Activated B cell treated with CpG ODN at 0.5 μM for 24 hours (primary cell): Measurements from ENCODE around the gene NCAM1. TPM values are rescaled to one million over a fixed set of nuclear protein-coding genes. Genes with fewer than 3 reads are reported as not detected.

Source experiments
- ATAC-seq: fragments of 200-7000 bp; cut with Tn5 transposase; one replicate; pipeline ENCODE4 v1.10.0; 2021; ENCODE audit warnings: low read depth, mild to moderate bottlenecking, moderate library complexity
- CTCF ChIA-PET: fragments of 350-600 bp; sonication (Branson Sonifier 250); formaldehyde crosslinking; loops from one replicate; lab custom pipeline; 2021; ENCODE audit warnings: antibody characterized with exemption; lab: Charles Lee
- POLR2A ChIA-PET: fragments of 350-600 bp; sonication (Branson Sonifier 250); formaldehyde crosslinking; loops from one replicate; lab custom pipeline; 2021; ENCODE audit warnings: antibody characterized with exemption; lab: Charles Lee
- DNase-seq: peaks from one replicate; pipeline ENCODE4 v3.0.0; 2022
- H3K27ac Mint-ChIP-seq: one replicate; pipeline ENCODE4 v1.8.0; 2020; ENCODE audit warnings: mixed read lengths
- H3K27me3 Mint-ChIP-seq: one replicate; pipeline ENCODE4 v1.8.0; 2021; ENCODE audit warnings: mixed read lengths
- H3K36me3 Mint-ChIP-seq: one replicate; pipeline ENCODE4 v1.8.0; 2021; ENCODE audit warnings: low read depth, mixed read lengths
- H3K4me1 Mint-ChIP-seq: one replicate; pipeline ENCODE4 v1.8.0; 2021; ENCODE audit warnings: mixed read lengths
- H3K4me3 Mint-ChIP-seq: one replicate; pipeline ENCODE4 v1.8.0; 2020; ENCODE audit warnings: mild to moderate bottlenecking, mixed read lengths
- H3K9me3 Mint-ChIP-seq: one replicate; pipeline ENCODE4 v1.8.0; 2020; ENCODE audit warnings: mixed read lengths
- intact Hi-C: fragments of 100-400 bp; cut with micrococcal nuclease; formaldehyde crosslinking; loops from one replicate; pipeline ENCODE4 v1.15.1; 2024
- total RNA-seq: library from RNA; stranded (reverse); gene quantifications from 2 replicates; pipeline ENCODE4 v1.2.3, GENCODE V29; 2022
- TF ChIP-seq, protein P1 (sequence below): fragments of 200-600 bp; IDR thresholded peaks from one replicate; pipeline ENCODE4 v1.8.0; 2022; ENCODE audit warnings: antibody characterized with exemption, mild to moderate bottlenecking

Gene NCAM1
- total RNA-seq, 1 donor from 2014 or later: not detected

DNA sequence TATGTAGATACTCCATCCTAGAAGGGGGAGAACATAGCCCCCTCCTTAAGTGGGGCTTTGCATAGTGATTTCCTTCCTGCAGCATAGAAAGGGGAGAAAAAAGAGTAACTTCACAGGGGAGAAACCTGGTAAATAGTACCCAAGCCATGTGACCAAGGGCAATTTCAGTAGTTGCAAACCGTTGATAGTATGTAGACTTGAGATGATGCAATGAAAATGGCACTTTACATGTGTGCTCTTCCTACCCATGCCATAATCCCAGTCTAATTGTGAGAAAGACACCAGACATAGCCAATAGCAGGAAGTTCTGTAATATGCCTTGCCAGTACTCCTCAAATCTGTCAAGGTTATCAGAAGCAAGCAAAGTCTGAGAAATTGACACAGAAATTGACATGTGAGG lies 104.1 kb downstream of the NCAM1 start:
- POLR2A ChIA-PET: no interaction called here
- Mint-ChIP-seq H3K4me1 (no peaks in the 10 kb centered on the region), H3K4me3 (no peak overlapping the region), H3K27me3 (no peaks in the 10 kb centered on the region), H3K27ac (no peak overlapping the region), H3K36me3 (no peaks in the 10 kb centered on the region), H3K9me3 (no peaks in the 10 kb centered on the region)
- ATAC-seq (no peak), DNase-seq (no peak)
- TF ChIP-seq, protein P1, sequence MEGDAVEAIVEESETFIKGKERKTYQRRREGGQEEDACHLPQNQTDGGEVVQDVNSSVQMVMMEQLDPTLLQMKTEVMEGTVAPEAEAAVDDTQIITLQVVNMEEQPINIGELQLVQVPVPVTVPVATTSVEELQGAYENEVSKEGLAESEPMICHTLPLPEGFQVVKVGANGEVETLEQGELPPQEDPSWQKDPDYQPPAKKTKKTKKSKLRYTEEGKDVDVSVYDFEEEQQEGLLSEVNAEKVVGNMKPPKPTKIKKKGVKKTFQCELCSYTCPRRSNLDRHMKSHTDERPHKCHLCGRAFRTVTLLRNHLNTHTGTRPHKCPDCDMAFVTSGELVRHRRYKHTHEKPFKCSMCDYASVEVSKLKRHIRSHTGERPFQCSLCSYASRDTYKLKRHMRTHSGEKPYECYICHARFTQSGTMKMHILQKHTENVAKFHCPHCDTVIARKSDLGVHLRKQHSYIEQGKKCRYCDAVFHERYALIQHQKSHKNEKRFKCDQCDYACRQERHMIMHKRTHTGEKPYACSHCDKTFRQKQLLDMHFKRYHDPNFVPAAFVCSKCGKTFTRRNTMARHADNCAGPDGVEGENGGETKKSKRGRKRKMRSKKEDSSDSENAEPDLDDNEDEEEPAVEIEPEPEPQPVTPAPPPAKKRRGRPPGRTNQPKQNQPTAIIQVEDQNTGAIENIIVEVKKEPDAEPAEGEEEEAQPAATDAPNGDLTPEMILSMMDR: no peak
- intact Hi-C loops: no loop called here
- CTCF ChIA-PET: no interaction called here

- Mint-ChIP-seq H3K9me3 (no peaks in the 10 kb centered on the region), H3K27me3 (no peaks in the 10 kb centered on the region), H3K36me3 (no peaks in the 10 kb centered on the region), H3K27ac (no peak overlapping the region), H3K4me3 (no peak overlapping the region), H3K4me1 (no peaks in the 10 kb centered on the region)
- ChIA-PET CTCF (no interaction called here), POLR2A (no interaction called here)
- TF ChIP-seq, protein P1: no peak
- intact Hi-C loops: no loop called here
- DNase-seq (no peak), ATAC-seq (no peak)
Observed at GRCh38 chr11:113072237-113072858, 111.1 kb downstream of the NCAM1 start.

DNA sequence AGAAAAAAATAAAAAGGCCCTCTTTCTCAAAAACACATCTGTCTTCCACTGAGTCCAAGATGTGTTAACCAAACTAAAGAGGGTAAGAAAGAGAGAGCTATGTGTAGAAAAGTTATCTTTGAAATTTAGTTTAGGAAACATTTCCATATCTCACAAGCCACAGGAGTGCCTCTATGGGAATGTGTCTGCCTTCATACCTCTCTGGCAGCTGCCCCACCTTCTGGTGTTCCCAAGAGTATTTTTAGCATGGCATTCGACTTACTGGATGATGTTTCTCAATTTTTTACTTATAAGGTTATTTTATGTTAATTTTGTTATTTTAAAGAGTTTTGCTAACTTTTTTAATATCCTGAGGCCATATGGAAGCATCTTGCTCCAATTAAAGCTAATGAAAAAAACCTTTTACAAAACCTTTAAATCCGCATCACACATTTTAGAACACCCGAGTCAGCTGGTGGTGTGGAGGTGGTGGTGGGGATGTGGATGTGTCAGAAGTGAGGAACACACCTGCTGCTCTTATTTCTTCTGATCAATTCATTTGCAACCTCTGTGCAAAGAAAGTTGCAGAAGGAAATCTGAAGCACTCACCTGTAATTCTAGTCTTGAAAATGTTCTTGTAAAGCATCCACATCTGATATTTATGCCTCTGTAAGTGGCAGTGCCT lies 112.2 kb downstream of the NCAM1 start:
- ChIA-PET CTCF (no interaction called here), POLR2A (no interaction called here)
- no peaks in the 10 kb centered on the region for H3K36me3 Mint-ChIP-seq
- intact Hi-C loops: no loop called here
- no peak for ATAC-seq
- H3K27ac Mint-ChIP-seq: no peak overlapping the region
- no peak overlapping the region for H3K4me3 Mint-ChIP-seq
- TF ChIP-seq, protein P1: no peak
- no peak for DNase-seq
- H3K27me3 Mint-ChIP-seq: no peaks in the 10 kb centered on the region
- no peaks in the 10 kb centered on the region for H3K9me3 Mint-ChIP-seq
- no peaks in the 10 kb centered on the region for H3K4me1 Mint-ChIP-seq

DNA sequence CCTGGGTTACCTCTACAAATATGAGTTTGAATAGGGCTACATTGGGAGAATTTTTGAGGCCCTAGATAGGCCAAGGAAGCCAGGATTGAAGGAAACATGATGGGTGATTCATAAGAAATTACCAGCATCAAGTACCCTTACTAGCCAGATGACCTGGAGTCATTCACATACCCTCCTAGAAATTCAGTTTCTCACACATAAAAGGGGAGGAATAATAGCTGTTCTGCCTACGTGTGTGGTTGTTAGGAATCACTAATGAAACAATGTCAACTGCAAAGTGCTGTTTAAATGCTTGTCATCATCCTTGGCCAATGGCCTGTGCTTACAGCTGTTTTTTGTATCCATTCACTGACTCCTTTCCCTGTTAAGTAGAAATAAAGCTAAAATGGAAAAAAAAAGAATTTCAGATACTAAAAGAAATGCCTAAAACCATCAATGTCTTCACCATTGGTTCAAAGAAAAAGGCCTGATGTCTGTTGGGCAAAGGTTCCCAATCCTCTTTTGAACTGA lies 114.4 kb downstream of the NCAM1 start:
- H3K4me3 Mint-ChIP-seq: no peak overlapping the region
- no peak for DNase-seq
- no peak for ATAC-seq
- H3K27me3 Mint-ChIP-seq: no peaks in the 10 kb centered on the region
- intact Hi-C loops: no loop called here
- H3K4me1 Mint-ChIP-seq: no peaks in the 10 kb centered on the region
- H3K27ac Mint-ChIP-seq: no peak overlapping the region
- H3K9me3 Mint-ChIP-seq: no peaks in the 10 kb centered on the region
- H3K36me3 Mint-ChIP-seq: no peaks in the 10 kb centered on the region
- POLR2A ChIA-PET: no interaction called here
- CTCF ChIA-PET: no interaction called here
- TF ChIP-seq, protein P1: no peak

GRCh38 chr11:113077379-113077778 lies 116.2 kb downstream of the NCAM1 start:
- CTCF ChIA-PET: no interaction called here
- Mint-ChIP-seq H3K36me3 (no peaks in the 10 kb centered on the region), H3K4me1 (no peaks in the 10 kb centered on the region), H3K27ac (no peak overlapping the region), H3K9me3 (no peaks in the 10 kb centered on the region), H3K27me3 (no peaks in the 10 kb centered on the region), H3K4me3 (no peak overlapping the region)
- TF ChIP-seq, protein P1: no peak
- no peak for ATAC-seq
- DNase-seq: no peak
- intact Hi-C loops: no loop called here
- POLR2A ChIA-PET: no interaction called here
